HG03039 (cell line): ENCODE data around the gene PKN1.

Experiments
- ATAC-seq: cut with Tn5 transposase; IDR thresholded peaks from one replicate; pipeline ENCODE4 v1.9.1; 2021; ENCODE audit warnings: mild to moderate bottlenecking, moderate library complexity; ENCODE audit not compliant: unreplicated experiment

Gene PKN1

GRCh38 chr19:14405758-14406644 lies 27.1 kb upstream of the PKN1 start:
- peak; percentile 47 for ATAC-seq

GRCh38 chr19:14406645-14407401 lies 26.3 kb upstream of the PKN1 start:
- ATAC-seq = no peak

GRCh38 chr19:14407605-14408484 lies 25.3 kb upstream of the PKN1 start:
- no peak for ATAC-seq

- ATAC-seq = no peak
Measured at GRCh38 chr19:14408491-14409145, 24.5 kb upstream of the PKN1 start.

- ATAC-seq = no peak
Measured at GRCh38 chr19:14409146-14410023, 23.7 kb upstream of the PKN1 start.

- ATAC-seq = no peak
Measured at GRCh38 chr19:14410091-14411051, 22.7 kb upstream of the PKN1 start.

- ATAC-seq = no peak
Measured at GRCh38 chr19:14411161-14411937, 21.8 kb upstream of the PKN1 start.

- no peak for ATAC-seq
Measured at GRCh38 chr19:14411938-14412245, 21.2 kb upstream of the PKN1 start.

GRCh38 chr19:14412324-14412995 lies 20.6 kb upstream of the PKN1 start:
- no peak for ATAC-seq

- no peak for ATAC-seq
Measured at GRCh38 chr19:14412996-14413692, 20.0 kb upstream of the PKN1 start.

GRCh38 chr19:14413693-14414181 lies 19.4 kb upstream of the PKN1 start:
- no peak for ATAC-seq

- ATAC-seq = no peak
Measured at GRCh38 chr19:14414926-14415690, 18.0 kb upstream of the PKN1 start.

GRCh38 chr19:14416817-14417231 lies 16.3 kb upstream of the PKN1 start:
- ATAC-seq = no peak

- ATAC-seq = peak; percentile 41
Measured at GRCh38 chr19:14418856-14419105, 14.3 kb upstream of the PKN1 start.

GRCh38 chr19:14419106-14419813 lies 13.8 kb upstream of the PKN1 start, which contains the start of gene DDX39A:
DDX39A (minus strand) TSS chr19:14419341; CDS start chr19:14413220, 6,121 bp downstream.
- ATAC-seq = peak; percentile 85
